GM12873 (cell line): Measurements from ENCODE around the gene PCID2.

Source experiments
- TF ChIP-seq, protein P1 (sequence below): IDR thresholded peaks from 2 replicates; pipeline ENCODE4 v1.5.1; 2012; ENCODE audit warnings: low read depth, mild to moderate bottlenecking, moderate library complexity, low read length, control low read depth; ENCODE audit not compliant: insufficient read depth; ENCODE audit errors: missing control alignments

PCID2 gene

DNA sequence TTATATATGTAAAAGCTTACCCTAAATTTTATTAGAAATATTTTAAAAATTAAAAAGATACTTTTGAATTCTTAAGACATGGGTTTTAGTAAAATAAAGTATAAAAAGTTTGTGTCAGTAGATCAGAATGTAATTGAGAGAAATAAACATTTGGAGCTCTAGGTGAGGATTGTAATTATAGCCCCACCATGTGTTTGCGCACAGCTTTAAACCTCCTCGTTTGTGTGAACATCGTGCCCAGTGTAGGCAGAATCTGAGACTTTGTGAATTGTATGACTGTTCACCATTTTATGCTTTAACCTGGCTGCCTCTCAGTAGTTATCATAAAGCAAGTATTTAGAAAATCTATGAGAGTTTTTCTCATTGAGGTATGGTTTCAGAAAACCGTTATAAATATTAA lies 30.1 kb upstream of the PCID2 start:
- TF ChIP-seq, protein P1, sequence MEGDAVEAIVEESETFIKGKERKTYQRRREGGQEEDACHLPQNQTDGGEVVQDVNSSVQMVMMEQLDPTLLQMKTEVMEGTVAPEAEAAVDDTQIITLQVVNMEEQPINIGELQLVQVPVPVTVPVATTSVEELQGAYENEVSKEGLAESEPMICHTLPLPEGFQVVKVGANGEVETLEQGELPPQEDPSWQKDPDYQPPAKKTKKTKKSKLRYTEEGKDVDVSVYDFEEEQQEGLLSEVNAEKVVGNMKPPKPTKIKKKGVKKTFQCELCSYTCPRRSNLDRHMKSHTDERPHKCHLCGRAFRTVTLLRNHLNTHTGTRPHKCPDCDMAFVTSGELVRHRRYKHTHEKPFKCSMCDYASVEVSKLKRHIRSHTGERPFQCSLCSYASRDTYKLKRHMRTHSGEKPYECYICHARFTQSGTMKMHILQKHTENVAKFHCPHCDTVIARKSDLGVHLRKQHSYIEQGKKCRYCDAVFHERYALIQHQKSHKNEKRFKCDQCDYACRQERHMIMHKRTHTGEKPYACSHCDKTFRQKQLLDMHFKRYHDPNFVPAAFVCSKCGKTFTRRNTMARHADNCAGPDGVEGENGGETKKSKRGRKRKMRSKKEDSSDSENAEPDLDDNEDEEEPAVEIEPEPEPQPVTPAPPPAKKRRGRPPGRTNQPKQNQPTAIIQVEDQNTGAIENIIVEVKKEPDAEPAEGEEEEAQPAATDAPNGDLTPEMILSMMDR = no peak

DNA sequence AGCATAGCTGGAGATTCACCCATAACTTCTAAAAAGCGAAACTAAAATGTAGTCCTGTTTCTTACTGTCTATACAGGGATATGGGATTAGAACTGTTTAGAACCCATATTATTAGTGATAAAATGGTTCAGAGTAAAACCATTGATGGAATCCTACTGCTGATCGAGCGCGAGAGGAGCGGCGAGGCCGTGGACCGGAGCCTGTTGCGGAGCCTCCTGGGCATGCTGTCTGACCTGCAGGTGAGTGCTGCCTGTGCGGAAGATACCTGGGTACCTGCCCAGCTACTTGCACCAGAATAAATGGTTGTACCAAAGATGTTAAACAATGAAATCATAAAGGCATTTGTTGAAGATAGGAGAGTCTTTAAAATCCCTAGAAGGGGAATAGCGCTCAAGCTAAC lies 24.6 kb upstream of the PCID2 start:
- TF ChIP-seq, protein P1 = no peak

DNA sequence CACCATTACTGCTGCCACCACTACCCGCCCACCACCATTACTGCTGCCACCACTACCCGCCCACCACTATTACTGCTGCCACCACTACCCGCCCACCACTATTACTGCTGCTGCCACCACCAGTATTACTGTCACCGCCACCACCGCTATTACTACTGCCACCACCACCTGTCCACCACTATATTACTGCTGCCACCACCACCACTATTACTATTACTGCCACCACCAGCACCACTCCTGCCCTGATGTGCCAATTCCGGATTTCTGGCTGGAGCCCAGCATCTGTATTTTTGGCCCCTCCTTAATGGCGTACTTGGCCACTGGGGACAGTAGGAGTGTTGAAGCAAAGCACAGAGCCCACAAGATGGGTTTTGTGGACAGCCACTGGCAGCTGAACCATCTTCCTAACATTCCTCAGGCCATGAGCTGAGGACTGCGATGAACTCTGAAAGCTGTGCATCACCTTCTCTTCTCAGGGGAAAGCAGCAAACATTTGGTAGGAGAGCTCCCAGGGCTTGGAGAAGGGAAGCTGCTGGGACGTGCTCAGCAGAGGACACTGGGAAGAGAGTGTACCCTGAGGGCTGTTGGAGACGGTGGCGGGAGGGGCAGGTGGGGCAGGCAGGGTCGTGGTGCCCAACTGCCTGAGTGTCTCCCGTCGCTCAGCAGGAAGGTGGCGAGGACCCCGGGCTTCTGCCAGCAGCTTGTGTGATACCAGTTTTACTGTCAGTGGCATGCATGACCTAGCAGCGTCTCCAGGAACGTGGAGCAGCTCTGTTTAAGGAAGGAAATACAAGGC lies 23.9 kb upstream of the PCID2 start:
- TF ChIP-seq, protein P1 = no peak

DNA sequence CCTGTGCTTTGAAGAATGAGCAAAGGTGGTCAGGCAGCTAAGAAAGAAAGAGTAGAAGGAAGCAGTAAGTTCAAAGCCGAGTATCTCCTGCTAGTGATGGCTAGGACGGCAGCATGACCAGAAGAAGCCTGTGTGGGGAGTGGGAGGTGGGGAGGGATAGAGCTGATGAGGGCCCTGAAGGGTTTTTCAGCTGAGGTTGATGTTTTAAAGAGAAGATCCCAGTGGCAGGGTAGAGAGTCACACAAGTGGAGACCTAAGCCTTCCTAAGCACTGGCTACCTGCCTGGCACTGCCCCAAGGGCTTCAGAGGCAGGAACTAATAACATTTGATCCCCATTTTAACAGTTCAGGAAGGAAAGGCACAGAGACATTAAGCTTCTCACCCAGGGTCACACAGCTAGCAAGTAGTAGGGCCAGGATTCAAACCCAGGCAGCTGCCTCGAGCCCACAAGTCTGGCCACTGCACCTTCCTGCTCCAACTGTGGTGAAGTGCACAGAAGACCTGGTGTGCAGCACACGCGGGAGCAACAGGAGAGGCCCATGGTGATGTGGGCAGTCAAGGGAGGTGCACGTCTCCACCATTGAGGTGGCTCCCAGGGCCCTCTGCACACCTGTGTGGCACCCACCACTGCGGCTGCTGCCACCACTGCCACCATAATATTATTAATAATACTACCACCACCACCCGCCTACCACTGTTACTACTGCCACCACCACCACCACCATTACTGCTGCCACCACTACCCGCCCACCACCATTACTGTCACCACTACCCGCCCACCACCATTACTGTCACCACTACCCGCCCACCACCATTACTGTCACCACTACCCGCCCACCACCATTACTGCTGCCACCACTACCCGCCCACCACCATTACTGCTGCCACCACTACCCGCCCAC lies 23.1 kb upstream of the PCID2 start:
- TF ChIP-seq, protein P1 = no peak

DNA sequence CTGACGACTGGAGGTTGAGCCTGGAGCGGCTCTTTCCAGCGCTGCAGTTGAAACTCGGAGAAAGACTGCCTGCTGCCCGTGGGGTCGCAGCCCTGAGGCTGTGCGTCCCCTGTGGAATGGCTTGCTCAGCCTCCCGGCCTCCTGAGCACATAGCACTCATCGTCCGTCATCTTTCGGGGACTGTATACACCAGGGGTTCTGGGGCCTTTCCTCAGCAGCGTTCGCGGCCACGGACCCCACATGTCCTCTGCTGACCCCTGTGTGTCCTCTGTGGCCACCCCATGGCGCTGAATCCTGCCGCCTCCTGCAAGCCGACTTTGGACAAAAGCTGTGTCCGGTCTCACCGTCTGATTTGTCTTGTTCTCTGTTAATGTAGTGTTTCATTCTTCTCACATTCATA lies 21.3 kb upstream of the PCID2 start:
- TF ChIP-seq, protein P1 = no peak

DNA sequence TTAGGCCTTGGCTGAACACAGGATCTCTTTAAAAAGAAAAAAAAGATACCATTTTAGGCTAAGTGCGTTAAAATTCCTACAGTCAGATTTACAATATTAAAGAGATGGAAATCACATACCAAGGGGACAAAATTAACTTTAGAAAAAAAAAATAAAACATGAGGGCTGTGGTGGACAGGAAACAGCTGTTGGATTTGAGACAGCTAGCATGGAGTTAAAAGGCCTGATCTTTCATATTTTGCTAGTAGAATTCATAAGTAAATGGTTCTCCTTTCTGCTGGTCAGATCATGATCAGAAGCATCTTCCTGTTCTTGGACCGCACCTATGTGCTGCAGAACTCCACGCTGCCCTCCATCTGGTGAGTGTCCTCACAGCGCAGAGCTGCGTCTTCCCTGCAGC lies 20.7 kb upstream of the PCID2 start:
- TF ChIP-seq, protein P1 = no peak

DNA sequence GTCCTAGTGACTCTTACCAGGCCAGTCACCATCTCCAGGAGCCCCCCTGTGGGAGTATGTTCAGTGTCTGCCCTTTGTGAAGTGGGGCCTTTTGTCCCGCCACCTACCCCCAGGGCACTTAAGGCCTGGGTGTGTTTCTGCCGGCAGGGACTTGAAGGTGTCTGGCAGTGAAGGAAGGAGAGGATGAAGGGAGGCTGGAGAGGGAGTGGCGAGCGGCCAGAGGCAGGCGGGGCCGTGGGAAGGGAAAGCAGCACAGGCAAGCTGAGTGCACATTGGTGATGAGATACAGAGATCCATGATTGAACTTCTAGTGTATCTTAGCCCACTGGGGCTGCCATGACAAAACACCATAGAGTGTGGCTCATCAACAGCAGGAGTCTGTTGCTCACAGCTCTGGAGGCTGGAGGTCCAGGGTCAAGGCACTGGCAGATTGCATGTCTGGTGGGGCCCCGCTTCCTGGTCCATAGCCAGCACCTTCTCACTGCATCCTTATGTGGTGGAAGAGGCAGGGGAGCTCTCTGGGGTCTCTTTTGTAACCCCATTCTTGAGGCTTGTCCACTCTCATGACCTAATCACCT lies 18.5 kb upstream of the PCID2 start:
- TF ChIP-seq, protein P1 = no peak
